NCI-H1092 treated with DMSO at 0.1 percent for 48 hours (cell line): Measurements from ENCODE around the gene ACSM2B.
"Not testable (repeated sequence)": the region's sequence is repeated elsewhere in the genome, so short reads cannot be mapped to it uniquely, and the experiment has no call there.

Experiments
- DNase-seq: peaks from one replicate; lab custom pipeline; 2025; lab: John Stamatoyannopoulos, UW

ACSM2B gene

GRCh38 chr16:20576145-20576544 lies at the start of gene ACSM2B:
ACSM2B (minus strand) TSS chr16:20576367; CDS start chr16:20564845, 11,522 bp downstream.
- not testable (repeated sequence) for DNase-seq

- peak; percentile 23 for DNase-seq
Observed at GRCh38 chr16:20624882-20625807, 49.0 kb upstream of the ACSM2B start.

- DNase-seq, result no peak
Observed at GRCh38 chr16:20624205-20624604, 48.0 kb upstream of the ACSM2B start.

GRCh38 chr16:20622498-20622870 lies 46.3 kb upstream of the ACSM2B start:
- no peak for DNase-seq

GRCh38 chr16:20621406-20621805 lies 45.2 kb upstream of the ACSM2B start:
- no peak for DNase-seq

- DNase-seq, result no peak
Observed at GRCh38 chr16:20620770-20621169, 44.6 kb upstream of the ACSM2B start.

- DNase-seq, result no peak
Observed at GRCh38 chr16:20620003-20620402, 43.8 kb upstream of the ACSM2B start.

GRCh38 chr16:20617271-20617670 lies 41.1 kb upstream of the ACSM2B start:
- no peak for DNase-seq

- peak; percentile 79 for DNase-seq
Observed at GRCh38 chr16:20614186-20615141, 38.3 kb upstream of the ACSM2B start.

GRCh38 chr16:20613481-20614185 lies 37.5 kb upstream of the ACSM2B start:
- DNase-seq, result peak; percentile 92

- peak; percentile 95 for DNase-seq
Observed at GRCh38 chr16:20612551-20613480, 36.6 kb upstream of the ACSM2B start.

- DNase-seq, result peak; percentile 91
Observed at GRCh38 chr16:20611975-20612481, 35.9 kb upstream of the ACSM2B start.

GRCh38 chr16:20611350-20611902 lies 35.3 kb upstream of the ACSM2B start:
- peak; percentile 94 for DNase-seq

- DNase-seq, result peak; percentile 88
Observed at GRCh38 chr16:20610892-20611349, 34.8 kb upstream of the ACSM2B start.

- peak; percentile 99 for DNase-seq
Observed at GRCh38 chr16:20610211-20610891, 34.2 kb upstream of the ACSM2B start.

GRCh38 chr16:20602205-20602604 lies 26.0 kb upstream of the ACSM2B start:
- peak; percentile 63 for DNase-seq

- DNase-seq, result not testable (repeated sequence)
Observed at GRCh38 chr16:20599475-20599874, 23.3 kb upstream of the ACSM2B start.

GRCh38 chr16:20598832-20599469 lies 22.8 kb upstream of the ACSM2B start:
- no peak for DNase-seq

GRCh38 chr16:20595694-20596093 lies 19.5 kb upstream of the ACSM2B start:
- not testable (repeated sequence) for DNase-seq
